Measurements from ENCODE around the gene GRM3. TPM values are rescaled to one million over a fixed set of nuclear protein-coding genes. Genes with fewer than 3 reads are reported as not detected.

GRM3 gene
- total RNA-seq, 2 donors from 2014 or later, result not detected

- Histone ChIP-seq H3K9me3 (no peaks in the 10 kb centered on the region), H3K36me3 (no peaks in the 10 kb centered on the region), H3K4me1 (replicated peaks) (no peaks in the 10 kb centered on the region), H3K4me3 (no peak overlapping the region), H3K27ac (no peak overlapping the region), H3K27me3 (replicated peaks; ENCODE audit: insufficient read depth) (no peaks in the 10 kb centered on the region)
- TF ChIP-seq POLR2AphosphoS5 (IDR thresholded peaks at IDR 0.05), result no peak
- TF ChIP-seq, protein P1, sequence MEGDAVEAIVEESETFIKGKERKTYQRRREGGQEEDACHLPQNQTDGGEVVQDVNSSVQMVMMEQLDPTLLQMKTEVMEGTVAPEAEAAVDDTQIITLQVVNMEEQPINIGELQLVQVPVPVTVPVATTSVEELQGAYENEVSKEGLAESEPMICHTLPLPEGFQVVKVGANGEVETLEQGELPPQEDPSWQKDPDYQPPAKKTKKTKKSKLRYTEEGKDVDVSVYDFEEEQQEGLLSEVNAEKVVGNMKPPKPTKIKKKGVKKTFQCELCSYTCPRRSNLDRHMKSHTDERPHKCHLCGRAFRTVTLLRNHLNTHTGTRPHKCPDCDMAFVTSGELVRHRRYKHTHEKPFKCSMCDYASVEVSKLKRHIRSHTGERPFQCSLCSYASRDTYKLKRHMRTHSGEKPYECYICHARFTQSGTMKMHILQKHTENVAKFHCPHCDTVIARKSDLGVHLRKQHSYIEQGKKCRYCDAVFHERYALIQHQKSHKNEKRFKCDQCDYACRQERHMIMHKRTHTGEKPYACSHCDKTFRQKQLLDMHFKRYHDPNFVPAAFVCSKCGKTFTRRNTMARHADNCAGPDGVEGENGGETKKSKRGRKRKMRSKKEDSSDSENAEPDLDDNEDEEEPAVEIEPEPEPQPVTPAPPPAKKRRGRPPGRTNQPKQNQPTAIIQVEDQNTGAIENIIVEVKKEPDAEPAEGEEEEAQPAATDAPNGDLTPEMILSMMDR (IDR thresholded peaks at IDR 0.05), result no peak
- no peak for TF ChIP-seq POLR2A (IDR thresholded peaks at IDR 0.05)
- no peak for DNase-seq (ENCODE audit: low spot score)
- intact Hi-C loops (cut with DNase I), result no loop called here
Observed at GRCh38 chr7:86790383-86790782, 146.7 kb downstream of the GRM3 start.

GRCh38 chr7:86792260-86792659, 148.6 kb downstream of the GRM3 start:
- TF ChIP-seq POLR2A (IDR thresholded peaks at IDR 0.05) (no peak), POLR2AphosphoS5 (IDR thresholded peaks at IDR 0.05) (no peak)
- TF ChIP-seq, protein P1 (IDR thresholded peaks at IDR 0.05), result no peak
- intact Hi-C loops (cut with DNase I), result no loop called here
- Histone ChIP-seq H3K4me1 (replicated peaks) (no peaks in the 10 kb centered on the region), H3K27me3 (replicated peaks; ENCODE audit: insufficient read depth) (no peaks in the 10 kb centered on the region), H3K9me3 (no peaks in the 10 kb centered on the region), H3K4me3 (no peak overlapping the region), H3K36me3 (no peaks in the 10 kb centered on the region), H3K27ac (no peak overlapping the region)
- WGBS, result 59% methylated on average over 2 of the region's 2 CpGs
- no peak for DNase-seq (ENCODE audit: low spot score)

- no peaks in the 10 kb centered on the region for H3K4me1 ChIP-seq (replicated peaks)
- no peak overlapping the region for H3K4me3 ChIP-seq
- DNase-seq (ENCODE audit: low spot score), result no peak
- no peaks in the 10 kb centered on the region for H3K36me3 ChIP-seq
- intact Hi-C loops (cut with DNase I), result no loop called here
- 29% methylated on average over 1 of the region's 1 CpG for WGBS
- H3K27ac ChIP-seq, result no peak overlapping the region
- TF ChIP-seq, protein P1 (IDR thresholded peaks at IDR 0.05), result no peak
- TF ChIP-seq POLR2AphosphoS5 (IDR thresholded peaks at IDR 0.05) (no peak), POLR2A (IDR thresholded peaks at IDR 0.05) (no peak)
- no peaks in the 10 kb centered on the region for H3K9me3 ChIP-seq
- no peaks in the 10 kb centered on the region for H3K27me3 ChIP-seq (replicated peaks; ENCODE audit: insufficient read depth)
Observed at GRCh38 chr7:86793136-86793535, 149.4 kb downstream of the GRM3 start.

GRCh38 chr7:86814661-86815379, 171.1 kb downstream of the GRM3 start:
- H3K4me3 ChIP-seq, result no peak overlapping the region
- no peaks in the 10 kb centered on the region for H3K4me1 ChIP-seq (replicated peaks)
- no peaks in the 10 kb centered on the region for H3K27me3 ChIP-seq (replicated peaks; ENCODE audit: insufficient read depth)
- TF ChIP-seq POLR2AphosphoS5 (IDR thresholded peaks at IDR 0.05) (no peak), POLR2A (IDR thresholded peaks at IDR 0.05) (no peak)
- TF ChIP-seq, protein P1 (IDR thresholded peaks at IDR 0.05), result peak in 1 of 4 experiments; percentile 6
- 29% methylated on average over 5 of the region's 5 CpGs for WGBS
- no peak overlapping the region for H3K27ac ChIP-seq
- intact Hi-C loops (cut with DNase I), result no loop called here
- H3K9me3 ChIP-seq, result no peaks in the 10 kb centered on the region
- DNase-seq (ENCODE audit: low spot score), result no peak
- H3K36me3 ChIP-seq, result no peaks in the 10 kb centered on the region

GRCh38 chr7:86815556-86815955, 171.8 kb downstream of the GRM3 start:
- H3K36me3 ChIP-seq, result no peaks in the 10 kb centered on the region
- no peaks in the 10 kb centered on the region for H3K27me3 ChIP-seq (replicated peaks; ENCODE audit: insufficient read depth)
- no peaks in the 10 kb centered on the region for H3K4me1 ChIP-seq (replicated peaks)
- intact Hi-C loops (cut with DNase I), result no loop called here
- TF ChIP-seq, protein P1 (IDR thresholded peaks at IDR 0.05), result no peak
- no peak for TF ChIP-seq POLR2A (IDR thresholded peaks at IDR 0.05)
- TF ChIP-seq POLR2AphosphoS5 (IDR thresholded peaks at IDR 0.05), result no peak
- H3K27ac ChIP-seq, result no peak overlapping the region
- WGBS, result 47% methylated on average over 1 of the region's 1 CpG
- DNase-seq (ENCODE audit: low spot score), result no peak
- H3K9me3 ChIP-seq, result no peaks in the 10 kb centered on the region
- no peak overlapping the region for H3K4me3 ChIP-seq
